WTC11 (cell line): ENCODE results near the gene ITPKB. TPM values are rescaled to one million over a fixed set of nuclear protein-coding genes. Genes with fewer than 3 reads are reported as not detected.

Source experiments
- ATAC-seq: fragments of 200-7000 bp; cut with Tn5 transposase; 2 replicates; pipeline ENCODE4 v1.10.0; 2021; ENCODE audit warnings: mild to moderate bottlenecking, moderate library complexity
- CTCF ChIA-PET: fragments of 300-600 bp; sonication (Branson Sonifier 250); formaldehyde crosslinking; loops from one replicate; lab custom pipeline; 2021; ENCODE audit warnings: antibody characterized with exemption; lab: Charles Lee
- POLR2A ChIA-PET: fragments of 350-600 bp; sonication (Branson Sonifier 250); formaldehyde crosslinking; loops from one replicate; lab custom pipeline; 2021; ENCODE audit warnings: antibody characterized with exemption; lab: Charles Lee
- DNase-seq: peaks from one replicate; pipeline ENCODE4 v3.0.0; 2021; ENCODE audit warnings: low spot score
- H3K27ac Mint-ChIP-seq: 2 replicates; pipeline ENCODE4 v1.8.0; 2021; ENCODE audit warnings: mixed read lengths
- H3K27me3 Mint-ChIP-seq: 2 replicates; pipeline ENCODE4 v1.8.0; 2021; ENCODE audit warnings: low read depth, mild to moderate bottlenecking, moderate library complexity, mixed read lengths
- H3K36me3 Mint-ChIP-seq: 2 replicates; pipeline ENCODE4 v1.8.0; 2021; ENCODE audit warnings: mixed read lengths
- H3K4me1 Mint-ChIP-seq: 2 replicates; pipeline ENCODE4 v1.8.0; 2022; ENCODE audit warnings: mixed read lengths
- H3K4me3 Mint-ChIP-seq: 2 replicates; pipeline ENCODE4 v1.8.0; 2021; ENCODE audit warnings: mild to moderate bottlenecking, moderate library complexity, mixed read lengths
- H3K9me3 Mint-ChIP-seq: 2 replicates; pipeline ENCODE4 v1.8.0; 2021; ENCODE audit warnings: mixed read lengths
- ARID4B ChIP-seq: sonication (generic); formaldehyde crosslinking; IDR thresholded peaks from 2 replicates; pipeline ENCODE4 v1.8.0; 2023; ENCODE audit warnings: missing genetic modification reagents, mild to moderate bottlenecking, borderline replicate concordance
- CDX4 ChIP-seq: fragments of 250-450 bp; sonication (Bioruptor Pico); IDR thresholded peaks from 2 replicates; pipeline ENCODE4 v1.9.0; 2021; ENCODE audit warnings: moderate library complexity, mild to moderate bottlenecking, inconsistent platforms, borderline replicate concordance
- CTCF ChIP-seq: fragments of 200-600 bp; IDR thresholded peaks from 2 replicates; pipeline ENCODE4 v1.8.0; 2022; ENCODE audit warnings: antibody characterized with exemption
- EMX1 ChIP-seq: fragments of 250-450 bp; sonication (Bioruptor Pico); IDR thresholded peaks from 2 replicates; pipeline ENCODE4 v1.8.0; 2021; ENCODE audit warnings: mild to moderate bottlenecking
- ERG ChIP-seq: fragments of 250-450 bp; sonication (Bioruptor Pico); IDR thresholded peaks from 2 replicates; pipeline ENCODE4 v1.8.0; 2021; ENCODE audit warnings: mild to moderate bottlenecking
- ESRRA ChIP-seq: sonication (generic); formaldehyde crosslinking; IDR thresholded peaks from 2 replicates; pipeline ENCODE4 v1.8.1; 2022; ENCODE audit warnings: mild to moderate bottlenecking, missing genetic modification reagents, borderline replicate concordance
- FOXP1 ChIP-seq: sonication (generic); formaldehyde crosslinking; IDR thresholded peaks from 2 replicates; pipeline ENCODE4 v1.8.0; 2022; ENCODE audit warnings: missing genetic modification reagents, mild to moderate bottlenecking, moderate library complexity, borderline replicate concordance
- GABPB1 ChIP-seq: sonication (generic); formaldehyde crosslinking; IDR thresholded peaks from 2 replicates; pipeline ENCODE4 v1.8.1; 2023; ENCODE audit warnings: mild to moderate bottlenecking, missing genetic modification reagents
- IRF1 ChIP-seq: sonication (generic); formaldehyde crosslinking; IDR thresholded peaks from 2 replicates; pipeline ENCODE4 v1.8.0; 2023; ENCODE audit warnings: missing genetic modification reagents
- MLX ChIP-seq: sonication (generic); formaldehyde crosslinking; IDR thresholded peaks from 2 replicates; pipeline ENCODE4 v1.8.1; 2023; ENCODE audit warnings: mild to moderate bottlenecking, missing genetic modification reagents, moderate library complexity
- MXD4 ChIP-seq: fragments of 250-450 bp; sonication (Bioruptor Pico); IDR thresholded peaks from 2 replicates; pipeline ENCODE4 v1.8.0; 2021; ENCODE audit warnings: mild to moderate bottlenecking, moderate library complexity, borderline replicate concordance
- MYBL2 ChIP-seq: sonication (generic); formaldehyde crosslinking; IDR thresholded peaks from 2 replicates; pipeline ENCODE4 v1.8.1; 2023; ENCODE audit warnings: mild to moderate bottlenecking, moderate library complexity, missing genetic modification reagents
- NFATC4 ChIP-seq: fragments of 250-450 bp; sonication (Bioruptor Pico); IDR thresholded peaks from 2 replicates; pipeline ENCODE4 v1.9.0; 2021; ENCODE audit warnings: mild to moderate bottlenecking
- SOX15 ChIP-seq: fragments of 250-450 bp; sonication (Bioruptor Pico); IDR thresholded peaks from 2 replicates; pipeline ENCODE4 v1.9.0; 2021; ENCODE audit warnings: mild to moderate bottlenecking
- USF2 ChIP-seq: sonication (generic); formaldehyde crosslinking; IDR thresholded peaks from 2 replicates; pipeline ENCODE4 v1.8.1; 2023; ENCODE audit warnings: mild to moderate bottlenecking, missing genetic modification reagents, moderate library complexity
- ZNF396 ChIP-seq: fragments of 250-450 bp; sonication (Bioruptor Pico); IDR thresholded peaks from 2 replicates; pipeline ENCODE4 v1.8.0; 2021; ENCODE audit warnings: mild to moderate bottlenecking, moderate library complexity, borderline replicate concordance
- ZNF532 ChIP-seq: fragments of 250-450 bp; sonication (Bioruptor Pico); IDR thresholded peaks from 2 replicates; pipeline ENCODE4 v1.9.0; 2021; ENCODE audit warnings: mild to moderate bottlenecking, borderline replicate concordance
- ZSCAN18 ChIP-seq: fragments of 250-450 bp; sonication (Bioruptor Pico); IDR thresholded peaks from 2 replicates; pipeline ENCODE4 v2.1.2; 2022; ENCODE audit warnings: mild to moderate bottlenecking, moderate library complexity
- total RNA-seq: library from RNA; stranded (reverse); gene quantifications from 3 replicates; pipeline ENCODE4 v1.2.3, GENCODE V29; 2021

The ITPKB gene
- total RNA-seq, 1 experiment from 2014 or later, result 15.6 TPM

- no peak for TF ChIP-seq MXD4
- TF ChIP-seq EMX1 (CRISPR knock-in tag), result no peak
- TF ChIP-seq NFATC4 (CRISPR knock-in tag), result no peak
- no peak for TF ChIP-seq SOX15 (CRISPR knock-in tag)
- TF ChIP-seq CTCF, result no peak
- TF ChIP-seq, all 79 proteins: peak for 0
These were observed 41.7 kb downstream of the ITPKB start (continued) for GRCh38 chr1:226697151-226697928.

GRCh38 chr1:226696547-226696946 lies 42.5 kb downstream of the ITPKB start:
- Mint-ChIP-seq H3K27me3 (no peaks in the 10 kb centered on the region), H3K27ac (no peak overlapping the region), H3K9me3 (0 out of 2 replicates have a peak, but pooled peaks cover 3% of the 10 kb centered on the region), H3K4me1 (peaks cover 21% of the 10 kb centered on the region), H3K4me3 (no peak overlapping the region), H3K36me3 (no peaks in the 10 kb centered on the region; the same call in 1 of the 2 replicates)
- ATAC-seq, result no peak
- CTCF ChIA-PET, result interaction anchor here (1.6 kb wide), 1 partner anchor 70 kb away, joined by 4 read pairs; no protein-coding TSS in a partner anchor
- POLR2A ChIA-PET, result no interaction called here
- DNase-seq, result no peak
- TF ChIP-seq MXD4 (no peak), ESRRA (no peak), ZNF532 (CRISPR knock-in tag) (no peak), CDX4 (CRISPR knock-in tag) (no peak), GABPB1 (CRISPR knock-in tag) (no peak), MYBL2 (CRISPR knock-in tag) (no peak), ARID4B (CRISPR knock-in tag) (no peak), FOXP1 (no peak), MLX (CRISPR knock-in tag) (no peak), ZNF396 (CRISPR knock-in tag) (no peak), USF2 (no peak), ERG (CRISPR knock-in tag) (no peak), ZSCAN18 (CRISPR knock-in tag) (no peak), IRF1 (CRISPR knock-in tag) (no peak)
